Activated CD8-positive, alpha-beta T cell treated with anti-CD3 and anti-CD28 coated beads for 36 hours (primary cell): Measurements from ENCODE around the gene ZSCAN12. TPM values are rescaled to one million over a fixed set of nuclear protein-coding genes. Genes with fewer than 3 reads are reported as not detected.

ENCODE experiments used
- ATAC-seq: fragments of 200-7000 bp; cut with Tn5 transposase; one replicate; pipeline ENCODE4 v1.10.0; 2021; ENCODE audit warnings: mild to moderate bottlenecking, moderate library complexity
- CTCF ChIA-PET: fragments of 350-600 bp; sonication (Branson Sonifier 250); formaldehyde crosslinking; loops from one replicate; lab custom pipeline; 2021; ENCODE audit warnings: antibody characterized with exemption; lab: Charles Lee
- POLR2A ChIA-PET: fragments of 350-600 bp; sonication (Branson Sonifier 250); formaldehyde crosslinking; loops from one replicate; lab custom pipeline; 2021; ENCODE audit warnings: antibody characterized with exemption; lab: Charles Lee
- DNase-seq: peaks from one replicate; pipeline ENCODE4 v3.0.0-alpha.2; 2020
- H3K27ac Mint-ChIP-seq: one replicate; pipeline ENCODE4 v1.8.0; 2021; ENCODE audit warnings: mild to moderate bottlenecking, mixed read lengths
- H3K27me3 Mint-ChIP-seq: one replicate; pipeline ENCODE4 v1.8.0; 2021; ENCODE audit warnings: mixed read lengths
- H3K36me3 Mint-ChIP-seq: one replicate; pipeline ENCODE4 v1.8.0; 2021; ENCODE audit warnings: low read depth, mixed read lengths
- H3K4me1 Mint-ChIP-seq: one replicate; pipeline ENCODE4 v1.8.0; 2021; ENCODE audit warnings: low read depth, mixed read lengths
- H3K4me3 Mint-ChIP-seq: one replicate; pipeline ENCODE4 v1.8.0; 2021; ENCODE audit warnings: mild to moderate bottlenecking, moderate library complexity, mixed read lengths
- H3K9me3 Mint-ChIP-seq: one replicate; pipeline ENCODE4 v1.8.0; 2021; ENCODE audit warnings: mixed read lengths
- intact Hi-C: fragments of 100-400 bp; cut with micrococcal nuclease; formaldehyde crosslinking; loops from one replicate; pipeline ENCODE4 v1.10.0; 2022
- total RNA-seq, 2 experiments: library from RNA; stranded (reverse); gene quantifications; one replicate each; pipeline ENCODE4 v1.2.3, GENCODE V29; 2021
- TF ChIP-seq, protein P1 (sequence below): fragments of 200-600 bp; IDR thresholded peaks from one replicate; pipeline ENCODE4 v1.8.0; 2022; ENCODE audit warnings: antibody characterized with exemption, mild to moderate bottlenecking

The ZSCAN12 gene
- total RNA-seq, 2 experiments from 2014 or later: 7.1 to 7.4 TPM

DNA sequence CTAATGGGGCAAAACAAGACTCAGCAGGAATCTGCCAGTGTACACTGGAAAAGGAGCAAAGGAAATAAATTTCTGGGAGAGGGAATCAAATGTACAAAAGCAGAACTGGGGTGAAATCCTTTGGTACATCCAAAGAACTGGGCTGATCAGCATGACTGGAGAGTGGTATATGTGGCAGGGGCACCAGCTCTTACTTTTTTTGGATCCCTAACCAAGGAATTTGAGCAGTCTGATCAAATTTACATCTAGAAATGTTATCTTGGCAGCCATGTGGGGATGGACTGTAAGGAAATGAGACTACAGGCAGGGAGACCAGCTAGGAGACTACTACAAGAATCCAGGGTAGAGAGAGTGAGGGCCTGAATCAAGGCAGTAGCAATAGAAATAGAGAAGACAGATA, 62.4 kb downstream of the ZSCAN12 start:
- H3K9me3 Mint-ChIP-seq: peaks cover 18% of the 10 kb centered on the region
- intact Hi-C loops: no loop called here
- H3K4me1 Mint-ChIP-seq: peaks cover 10% of the 10 kb centered on the region
- H3K36me3 Mint-ChIP-seq: peaks cover 6% of the 10 kb centered on the region
- no peak for ATAC-seq
- CTCF ChIA-PET: interaction anchor here (1.9 to 3.1 kb wide), 2 partner anchors 10 to 19 kb away, joined by 4 to 19 read pairs; no protein-coding TSS in a partner anchor
- no peak overlapping the region for H3K27ac Mint-ChIP-seq
- no peak for DNase-seq
- H3K4me3 Mint-ChIP-seq: no peak overlapping the region
- TF ChIP-seq, protein P1, sequence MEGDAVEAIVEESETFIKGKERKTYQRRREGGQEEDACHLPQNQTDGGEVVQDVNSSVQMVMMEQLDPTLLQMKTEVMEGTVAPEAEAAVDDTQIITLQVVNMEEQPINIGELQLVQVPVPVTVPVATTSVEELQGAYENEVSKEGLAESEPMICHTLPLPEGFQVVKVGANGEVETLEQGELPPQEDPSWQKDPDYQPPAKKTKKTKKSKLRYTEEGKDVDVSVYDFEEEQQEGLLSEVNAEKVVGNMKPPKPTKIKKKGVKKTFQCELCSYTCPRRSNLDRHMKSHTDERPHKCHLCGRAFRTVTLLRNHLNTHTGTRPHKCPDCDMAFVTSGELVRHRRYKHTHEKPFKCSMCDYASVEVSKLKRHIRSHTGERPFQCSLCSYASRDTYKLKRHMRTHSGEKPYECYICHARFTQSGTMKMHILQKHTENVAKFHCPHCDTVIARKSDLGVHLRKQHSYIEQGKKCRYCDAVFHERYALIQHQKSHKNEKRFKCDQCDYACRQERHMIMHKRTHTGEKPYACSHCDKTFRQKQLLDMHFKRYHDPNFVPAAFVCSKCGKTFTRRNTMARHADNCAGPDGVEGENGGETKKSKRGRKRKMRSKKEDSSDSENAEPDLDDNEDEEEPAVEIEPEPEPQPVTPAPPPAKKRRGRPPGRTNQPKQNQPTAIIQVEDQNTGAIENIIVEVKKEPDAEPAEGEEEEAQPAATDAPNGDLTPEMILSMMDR: no peak
- no peaks in the 10 kb centered on the region for H3K27me3 Mint-ChIP-seq
- POLR2A ChIA-PET: no interaction called here

DNA sequence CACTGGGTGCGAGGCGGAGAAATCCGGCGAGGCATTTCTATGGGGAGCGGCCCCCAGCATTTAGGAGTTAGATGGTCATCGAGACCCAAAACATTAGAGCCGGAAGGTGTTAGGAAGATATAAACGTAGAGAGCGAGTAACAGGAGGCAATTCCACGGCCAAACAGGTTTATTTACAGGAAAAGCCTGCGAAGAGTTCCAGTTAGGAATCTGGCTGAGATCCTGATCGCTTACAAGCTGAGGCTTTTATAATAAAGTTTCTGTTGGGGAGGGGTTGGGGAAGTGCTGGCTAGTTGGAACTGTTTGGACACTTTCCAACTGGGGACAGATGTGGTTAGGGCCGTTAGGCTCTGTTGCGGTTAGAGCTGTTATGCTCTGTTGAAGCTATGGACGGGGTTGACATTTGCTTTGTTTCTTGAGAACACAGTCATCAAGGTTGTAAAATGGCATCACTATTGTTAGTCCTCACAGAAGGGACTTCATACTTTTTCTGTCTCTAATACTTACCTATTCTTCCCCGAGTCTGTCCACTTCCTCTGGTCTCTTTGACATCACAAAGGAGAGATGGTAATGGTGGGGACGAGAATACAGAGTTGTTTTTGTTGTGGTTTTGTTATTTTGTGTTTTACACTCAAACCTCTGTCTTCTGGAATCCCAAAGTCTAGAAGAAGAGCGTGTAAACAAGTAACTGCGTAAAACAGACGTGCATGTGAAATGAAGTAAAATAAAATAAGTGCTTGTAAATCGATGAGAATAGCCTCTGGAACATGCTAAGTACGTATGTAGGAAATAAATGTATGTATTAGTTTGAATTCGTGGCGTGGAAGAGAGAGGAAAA, 63.0 kb downstream of the ZSCAN12 start:
- DNase-seq (peak; percentile 56), ATAC-seq (peak; percentile 38)
- Mint-ChIP-seq H3K36me3 (peaks cover 6% of the 10 kb centered on the region), H3K4me3 (no peak overlapping the region), H3K27ac (no peak overlapping the region), H3K27me3 (no peaks in the 10 kb centered on the region), H3K4me1 (peaks cover 10% of the 10 kb centered on the region), H3K9me3 (peaks cover 14% of the 10 kb centered on the region)
- TF ChIP-seq, protein P1: no peak
- intact Hi-C loops: no loop called here
- POLR2A ChIA-PET: interaction anchor here (0.6 to 1.7 kb wide), 6 partner anchors 9 to 444 kb away, joined by 3 to 5 read pairs (median 4); partner anchors contain the start of gene ZSCAN26
- CTCF ChIA-PET: interaction anchor here (1.9 to 3.1 kb wide), 2 partner anchors 11 to 20 kb away, joined by 4 to 19 read pairs; no protein-coding TSS in a partner anchor

- TF ChIP-seq, protein P1: no peak
- intact Hi-C loops: no loop called here
- CTCF ChIA-PET: interaction anchor here (1.9 to 3.1 kb wide), 2 partner anchors 12 to 21 kb away, joined by 4 to 19 read pairs; no protein-coding TSS in a partner anchor
- Mint-ChIP-seq H3K27me3 (no peaks in the 10 kb centered on the region), H3K9me3 (peaks cover 10% of the 10 kb centered on the region), H3K4me3 (no peak within 1 kb of the TSS), H3K27ac (no peak within 1 kb of the TSS), H3K4me1 (peaks cover 10% of the 10 kb centered on the region), H3K36me3 (peaks cover 6% of the 10 kb centered on the region)
- POLR2A ChIA-PET: interaction anchor here (0.6 to 1.7 kb wide), 8 partner anchors 10 to 443 kb away, joined by 3 to 5 read pairs (median 4); partner anchors contain the start of gene ZSCAN26
- DNase-seq (peak; percentile 89), ATAC-seq (peak; percentile 91)
Measured at GRCh38 chr6:28335564-28336283, 63.8 kb downstream of the ZSCAN12 start, which contains the start of gene ZSCAN31. TSS of gene ZSCAN31 (minus strand) at chr6:28336148. CDS start at chr6:28329683, 6,465 bp downstream.

DNA sequence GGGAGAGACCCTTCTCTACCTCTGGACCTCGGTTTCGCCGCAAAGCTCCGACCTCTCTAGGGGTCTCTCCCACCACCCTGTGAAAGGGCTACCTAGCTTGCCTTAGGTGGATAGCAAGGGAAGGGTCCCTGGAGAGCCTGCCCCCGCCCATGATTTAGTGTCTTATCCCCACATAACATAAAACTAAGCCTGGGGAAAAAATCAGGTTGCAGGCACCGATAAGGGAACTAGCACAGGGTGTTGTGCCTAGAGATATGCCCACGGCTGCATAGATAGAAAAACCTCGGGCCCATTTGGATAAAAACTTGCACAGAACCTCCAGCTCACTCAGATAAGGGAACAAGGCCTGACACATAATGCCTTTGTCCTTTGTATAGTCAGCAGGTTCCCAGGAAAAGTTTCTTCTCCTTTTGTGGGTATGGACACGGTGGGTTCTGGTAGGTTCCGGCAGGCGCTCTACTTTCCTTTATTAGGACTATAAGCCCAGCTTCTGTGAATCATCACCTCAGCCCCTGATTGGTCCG, 64.4 kb downstream of the ZSCAN12 start:
- DNase-seq: no peak
- POLR2A ChIA-PET: interaction anchor here (0.9 to 1.7 kb wide), 5 partner anchors 15 to 442 kb away, joined by 3 to 5 read pairs (median 5); partner anchors contain the start of gene ZSCAN26
- TF ChIP-seq, protein P1: no peak
- no peak overlapping the region for H3K27ac Mint-ChIP-seq
- peaks cover 6% of the 10 kb centered on the region for H3K9me3 Mint-ChIP-seq
- H3K36me3 Mint-ChIP-seq: peaks cover 4% of the 10 kb centered on the region
- H3K4me1 Mint-ChIP-seq: peaks cover 7% of the 10 kb centered on the region
- no peak overlapping the region for H3K4me3 Mint-ChIP-seq
- no peaks in the 10 kb centered on the region for H3K27me3 Mint-ChIP-seq
- ATAC-seq: no peak
- CTCF ChIA-PET: interaction anchor here (3.1 kb wide), 1 partner anchor 21 kb away, joined by 19 read pairs; no protein-coding TSS in a partner anchor
- intact Hi-C loops: no loop called here
